Fibroblast of the aortic adventitia (primary cell): ENCODE results near the gene TNC. TPM values are rescaled to one million over a fixed set of nuclear protein-coding genes. Genes with fewer than 3 reads are reported as not detected.

Experiments used
- DNase-seq: peaks from one replicate; pipeline ENCODE4 v3.0.0-alpha.2; 2010; ENCODE audit warnings: low read depth
- H3K4me3 ChIP-seq: 2 replicates; pipeline ENCODE4 v1.5.1; 2011; ENCODE audit warnings: low read depth, mild to moderate bottlenecking, control low read depth, low read length, moderate library complexity
- total RNA-seq: library from RNA; depleted of rRNA; stranded (reverse); fragments of >200 nt; gene quantifications from 2 replicates; pipeline ENCODE4 v1.2.3, GENCODE V29; 2012; ENCODE audit warnings: low replicate concordance
- TF ChIP-seq, protein P1 (sequence below): IDR thresholded peaks from 2 replicates; pipeline ENCODE4 v1.5.1; 2011; ENCODE audit warnings: mild to moderate bottlenecking, low read length, control low read depth, inconsistent platforms; ENCODE audit not compliant: insufficient read depth

The TNC gene
- total RNA-seq, 1 donor: 49.7 TPM

DNA sequence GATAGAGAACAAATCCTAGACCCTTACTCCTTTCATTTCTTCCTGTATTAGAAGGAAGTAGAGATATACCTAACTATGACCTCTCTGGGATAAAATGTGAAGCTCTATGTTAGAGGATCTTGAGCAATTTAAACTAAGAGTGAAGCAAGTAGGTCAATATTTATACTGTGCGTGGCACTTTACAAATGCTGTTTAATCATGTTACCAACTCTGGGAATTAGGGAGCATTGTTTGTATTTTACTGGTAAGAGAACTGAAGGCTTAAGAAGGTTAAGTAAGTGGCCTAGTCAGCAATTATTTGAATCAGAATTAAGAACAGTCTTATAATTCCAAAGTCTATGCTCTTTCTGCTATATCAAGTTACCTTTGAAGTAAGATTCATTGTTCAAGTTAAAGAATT is 12.0 kb downstream of the TNC start:
- no peak for DNase-seq
- TF ChIP-seq, protein P1, sequence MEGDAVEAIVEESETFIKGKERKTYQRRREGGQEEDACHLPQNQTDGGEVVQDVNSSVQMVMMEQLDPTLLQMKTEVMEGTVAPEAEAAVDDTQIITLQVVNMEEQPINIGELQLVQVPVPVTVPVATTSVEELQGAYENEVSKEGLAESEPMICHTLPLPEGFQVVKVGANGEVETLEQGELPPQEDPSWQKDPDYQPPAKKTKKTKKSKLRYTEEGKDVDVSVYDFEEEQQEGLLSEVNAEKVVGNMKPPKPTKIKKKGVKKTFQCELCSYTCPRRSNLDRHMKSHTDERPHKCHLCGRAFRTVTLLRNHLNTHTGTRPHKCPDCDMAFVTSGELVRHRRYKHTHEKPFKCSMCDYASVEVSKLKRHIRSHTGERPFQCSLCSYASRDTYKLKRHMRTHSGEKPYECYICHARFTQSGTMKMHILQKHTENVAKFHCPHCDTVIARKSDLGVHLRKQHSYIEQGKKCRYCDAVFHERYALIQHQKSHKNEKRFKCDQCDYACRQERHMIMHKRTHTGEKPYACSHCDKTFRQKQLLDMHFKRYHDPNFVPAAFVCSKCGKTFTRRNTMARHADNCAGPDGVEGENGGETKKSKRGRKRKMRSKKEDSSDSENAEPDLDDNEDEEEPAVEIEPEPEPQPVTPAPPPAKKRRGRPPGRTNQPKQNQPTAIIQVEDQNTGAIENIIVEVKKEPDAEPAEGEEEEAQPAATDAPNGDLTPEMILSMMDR: no peak
- no peak overlapping the region for H3K4me3 ChIP-seq

DNA sequence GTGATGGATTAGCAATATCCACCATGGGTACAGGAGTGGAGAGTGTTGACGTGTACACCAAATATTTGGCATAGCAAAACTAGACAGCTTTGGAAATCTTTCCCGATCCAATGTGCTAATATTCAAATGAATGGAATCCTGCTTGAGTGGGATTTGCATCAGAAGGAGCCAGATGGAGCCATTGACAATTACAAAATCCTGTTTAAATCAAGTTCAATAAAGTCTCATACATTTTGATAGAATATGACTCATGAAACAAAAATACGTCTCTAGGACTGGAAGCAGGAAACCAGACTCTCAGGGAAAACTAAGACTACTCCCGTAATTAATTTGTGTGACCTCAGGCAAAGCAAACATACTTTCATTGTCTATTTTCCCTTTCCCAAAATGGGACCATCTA is 13.0 kb downstream of the TNC start:
- H3K4me3 ChIP-seq: no peak overlapping the region
- peak; percentile 30 for DNase-seq
- TF ChIP-seq, protein P1: no peak

DNA sequence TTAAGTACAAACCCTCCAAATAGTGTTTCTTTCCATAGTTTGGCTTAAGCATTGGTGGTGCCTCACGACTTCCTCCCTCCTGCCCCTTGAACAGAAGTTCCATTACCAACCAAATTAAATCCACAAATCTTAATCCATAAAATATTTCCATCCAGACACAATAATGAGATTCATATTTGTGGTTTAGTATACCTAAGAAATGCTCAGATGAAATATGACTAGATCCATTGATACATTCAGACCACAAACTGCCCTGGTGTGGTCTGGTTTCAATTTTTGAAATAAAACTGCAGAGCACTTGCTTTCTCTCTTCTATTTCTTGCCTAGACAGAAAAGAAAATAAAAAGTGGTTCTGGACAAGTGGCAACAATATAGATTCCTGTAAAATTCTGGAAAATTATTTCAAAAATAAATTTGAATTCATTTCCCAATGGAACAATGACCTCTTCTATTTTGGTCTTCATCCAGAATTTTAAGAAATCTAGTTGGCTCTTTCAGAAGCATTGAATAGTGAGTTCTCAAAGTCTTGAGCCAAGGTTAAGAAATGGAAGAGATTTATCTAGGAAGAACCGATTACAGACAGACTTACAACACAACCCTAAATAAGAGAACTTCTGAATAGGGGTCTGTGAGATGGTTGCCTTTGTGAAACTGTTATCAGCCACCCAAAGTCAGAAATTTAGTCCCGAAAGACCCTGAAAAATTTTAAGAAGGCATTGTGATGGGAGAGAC is 14.0 kb downstream of the TNC start:
- no peak for DNase-seq
- TF ChIP-seq, protein P1: no peak
- no peak overlapping the region for H3K4me3 ChIP-seq

DNA sequence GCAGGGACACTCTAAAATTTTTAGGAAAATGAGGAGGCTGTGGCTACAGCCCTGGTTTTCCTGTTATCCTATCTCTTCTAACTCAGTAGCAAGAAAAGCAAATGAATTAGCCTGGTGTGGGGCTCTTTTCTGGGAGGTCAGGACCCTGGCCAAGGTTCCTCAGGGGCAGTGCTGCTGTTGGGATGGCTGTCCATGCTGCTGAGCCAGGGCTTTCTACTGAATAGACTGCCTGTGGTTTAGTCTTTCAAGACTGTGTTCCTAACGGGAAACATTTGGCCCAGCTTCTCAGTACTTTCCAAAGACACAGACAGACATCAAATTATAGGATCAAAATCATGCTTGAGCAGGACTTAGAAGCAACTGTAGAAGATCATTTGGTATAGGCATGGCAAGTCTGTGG is 18.1 kb downstream of the TNC start:
- TF ChIP-seq, protein P1: no peak
- no peak for DNase-seq
- no peak overlapping the region for H3K4me3 ChIP-seq

DNA sequence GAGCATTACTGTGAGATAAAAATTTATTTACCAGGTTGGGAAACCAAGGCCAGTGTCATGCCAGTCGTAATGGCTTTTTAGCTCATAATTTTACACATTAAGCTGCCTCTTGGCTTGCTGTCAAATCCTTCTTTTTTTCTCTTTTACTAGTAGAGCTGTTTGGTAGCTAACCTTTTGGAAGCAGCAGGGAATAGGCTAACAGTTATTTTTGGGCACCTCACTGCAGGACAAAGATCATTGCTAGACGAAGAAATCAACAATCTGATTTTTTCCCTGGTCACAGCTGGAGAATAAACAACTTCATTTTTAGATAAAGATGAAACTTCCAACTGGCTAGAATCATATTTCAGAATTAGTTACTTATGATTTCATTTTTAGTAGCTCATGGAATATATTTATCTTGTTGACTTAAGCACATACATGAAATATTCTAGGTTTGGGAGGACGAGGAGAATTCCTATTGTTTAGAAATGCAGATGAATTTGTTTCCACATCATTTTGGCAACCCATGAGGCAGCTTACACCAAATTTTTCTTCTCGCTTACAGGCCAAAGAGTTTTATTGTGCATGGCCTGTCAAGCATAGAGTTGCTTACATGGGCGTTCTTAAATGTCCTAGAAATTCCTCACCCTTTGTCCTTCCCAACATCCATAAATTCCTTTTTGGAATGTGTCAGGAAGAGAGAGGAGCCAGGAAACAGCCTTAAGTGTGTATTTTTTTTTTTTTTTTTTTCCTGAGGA is 19.6 kb downstream of the TNC start:
- peak; percentile 83 for DNase-seq
- no peak overlapping the region for H3K4me3 ChIP-seq
- TF ChIP-seq, protein P1: no peak

GRCh38 chr9:115093520-115093919 is 24.4 kb downstream of the TNC start:
- H3K4me3 ChIP-seq: no peak overlapping the region
- TF ChIP-seq, protein P1: no peak
- no peak for DNase-seq
